ENCODE data around the gene NRROS.
"Not testable (repeated sequence)": the region's sequence is repeated elsewhere in the genome, so short reads cannot be mapped to it uniquely, and the experiment has no call there.

The NRROS gene

DNA sequence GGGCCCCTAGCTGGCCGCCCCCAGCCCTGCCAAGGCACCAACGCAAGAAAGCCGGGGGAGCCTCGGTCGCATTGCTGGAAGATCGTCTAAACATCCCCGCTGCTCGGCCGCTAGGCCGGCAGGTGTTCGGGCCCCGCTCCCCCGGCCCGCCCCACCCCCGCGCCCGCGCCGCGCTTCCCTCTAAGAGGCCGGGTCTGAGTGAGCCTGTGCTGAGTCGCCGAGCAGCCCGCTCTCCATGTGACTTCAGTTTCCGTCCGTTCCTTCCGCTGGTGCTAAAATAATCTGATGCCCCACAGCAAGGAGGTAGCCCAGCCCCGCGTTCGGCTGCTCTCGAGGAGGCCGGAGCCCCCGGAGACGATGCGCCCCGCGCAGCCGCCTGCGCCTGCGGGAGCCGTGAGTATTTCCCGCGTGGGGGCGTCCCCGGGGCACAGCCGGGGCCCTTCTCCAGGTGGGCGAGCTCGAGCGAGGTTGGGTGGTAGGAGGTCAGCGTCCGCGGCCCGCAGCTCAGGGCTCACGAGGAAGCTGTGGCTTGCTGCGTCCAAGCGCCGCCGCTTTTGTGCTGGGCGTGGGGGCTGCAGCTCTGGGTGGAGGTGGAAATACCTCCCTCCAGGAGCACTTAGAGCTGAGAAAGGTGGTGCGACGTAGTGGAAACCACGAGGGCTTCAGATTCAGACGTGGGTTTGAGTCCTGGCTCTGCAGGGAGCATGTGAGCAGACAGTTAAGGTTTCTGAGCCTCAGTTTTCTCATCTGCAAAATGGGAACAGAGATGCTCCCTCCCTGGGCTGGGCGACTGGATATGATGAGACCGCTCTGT lies at the start of gene NRROS:
TSS of gene NRROS (plus strand) at position 212 of the 814 bp plus-strand sequence. CDS start 14,846 bp downstream, outside the sequence.
- DNase-seq (ENCODE audit: low read depth), result peak; percentile 46

GRCh38 chr3:196590279-196590678 lies 49.2 kb upstream of the NRROS start:
- no peak for DNase-seq (ENCODE audit: low read depth)

- no peak for DNase-seq (ENCODE audit: low read depth)
Measured at GRCh38 chr3:196596355-196596754, 43.1 kb upstream of the NRROS start.

DNA sequence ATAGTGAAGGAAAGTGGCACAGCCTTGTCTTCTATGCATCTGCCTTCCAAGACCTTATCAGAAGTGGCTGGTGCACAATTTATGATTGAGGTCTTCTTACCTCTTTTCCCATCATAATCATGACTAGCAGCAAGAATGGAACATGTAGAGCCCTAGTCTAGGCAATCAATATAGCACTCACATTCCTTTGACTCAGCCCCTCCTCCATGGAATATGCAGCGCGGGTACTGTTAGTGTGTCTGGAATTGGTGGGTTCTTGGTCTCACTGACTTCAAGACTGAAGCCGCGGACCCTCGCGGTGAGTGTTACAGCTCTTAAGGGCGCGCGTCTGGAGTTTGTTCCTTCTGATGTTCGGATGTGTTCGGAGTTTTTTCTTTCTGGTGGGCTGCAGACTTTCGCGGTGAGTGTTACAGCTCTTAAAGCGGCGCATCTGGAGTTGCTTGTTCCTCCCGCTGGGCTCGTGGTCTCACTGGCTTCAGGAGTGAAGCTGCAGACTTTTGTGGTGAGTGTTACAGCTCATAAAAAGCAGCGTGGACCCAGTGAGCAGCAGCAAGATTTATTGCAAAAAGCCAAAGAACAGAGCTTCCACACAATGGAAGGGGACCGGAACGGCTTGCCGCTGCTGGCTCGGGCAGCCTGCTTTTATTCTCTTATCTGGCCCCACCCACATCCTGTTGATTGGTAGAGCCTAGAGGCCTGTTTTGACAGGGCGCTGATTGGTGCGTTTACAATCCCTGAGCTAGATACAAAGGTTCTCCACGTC lies 41.3 kb upstream of the NRROS start:
- DNase-seq (ENCODE audit: low read depth), result not testable (repeated sequence)

DNA sequence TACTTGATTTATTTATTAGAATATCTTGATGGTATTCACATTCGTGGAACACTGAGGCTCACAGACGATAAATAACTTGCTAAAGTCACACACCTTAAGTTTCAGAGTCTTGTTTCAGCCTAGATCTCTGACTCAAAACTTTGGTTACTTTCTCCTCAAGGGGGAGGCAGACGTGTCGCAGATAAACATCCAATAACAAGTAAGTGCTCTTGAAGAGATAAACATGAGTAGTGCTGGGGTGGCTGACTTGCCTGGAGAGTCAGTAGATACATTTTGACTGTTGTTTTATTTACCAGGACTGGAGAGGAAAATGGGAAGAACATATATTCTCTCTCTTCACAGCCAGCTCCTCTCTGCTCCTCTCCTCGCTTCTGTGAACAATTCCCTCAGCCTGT lies 39.8 kb upstream of the NRROS start:
- no peak for DNase-seq (ENCODE audit: low read depth)

DNA sequence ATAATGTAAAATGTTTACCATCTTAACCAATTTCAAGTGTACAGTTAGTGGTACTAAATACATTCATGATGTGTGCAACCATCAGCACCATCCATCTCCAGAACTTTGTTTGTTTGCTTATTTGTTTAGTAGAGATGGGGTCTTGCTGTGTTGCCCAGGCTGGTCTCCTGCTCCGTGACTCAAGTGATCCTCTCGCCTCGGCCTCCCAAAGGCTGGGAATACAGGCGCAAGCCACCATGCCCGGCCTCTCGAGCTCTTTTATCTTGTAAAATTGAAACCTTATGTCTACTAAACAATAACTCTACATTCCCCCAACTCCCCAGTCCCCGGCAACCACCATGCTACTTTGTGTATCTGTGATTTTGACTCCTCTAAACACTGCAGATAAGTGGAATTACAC lies 39.1 kb upstream of the NRROS start:
- no peak for DNase-seq (ENCODE audit: low read depth)

GRCh38 chr3:196602673-196603072 lies 36.8 kb upstream of the NRROS start:
- DNase-seq (ENCODE audit: low read depth), result no peak

- no peak for DNase-seq (ENCODE audit: low read depth)
Measured at GRCh38 chr3:196603683-196604082, 35.8 kb upstream of the NRROS start.

DNA sequence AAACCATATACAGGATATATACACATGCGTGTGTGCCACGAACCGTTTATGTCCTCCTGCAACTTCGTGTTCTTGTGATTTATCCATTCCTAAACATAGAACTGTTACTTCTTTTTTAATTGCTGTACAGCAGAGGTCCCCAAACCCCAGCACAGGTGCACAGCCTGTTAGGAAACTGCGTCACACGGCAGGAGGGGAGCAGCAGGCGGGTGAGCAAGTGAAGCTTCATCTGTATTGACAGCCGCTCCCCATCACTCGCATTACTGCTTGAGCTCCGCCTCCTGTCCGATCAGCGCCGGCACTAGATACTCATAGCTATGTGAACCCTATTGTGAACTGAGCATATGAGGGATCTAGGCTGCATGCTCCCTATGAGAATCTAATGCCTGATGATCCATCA lies 34.9 kb upstream of the NRROS start:
- no peak for DNase-seq (ENCODE audit: low read depth)

DNA sequence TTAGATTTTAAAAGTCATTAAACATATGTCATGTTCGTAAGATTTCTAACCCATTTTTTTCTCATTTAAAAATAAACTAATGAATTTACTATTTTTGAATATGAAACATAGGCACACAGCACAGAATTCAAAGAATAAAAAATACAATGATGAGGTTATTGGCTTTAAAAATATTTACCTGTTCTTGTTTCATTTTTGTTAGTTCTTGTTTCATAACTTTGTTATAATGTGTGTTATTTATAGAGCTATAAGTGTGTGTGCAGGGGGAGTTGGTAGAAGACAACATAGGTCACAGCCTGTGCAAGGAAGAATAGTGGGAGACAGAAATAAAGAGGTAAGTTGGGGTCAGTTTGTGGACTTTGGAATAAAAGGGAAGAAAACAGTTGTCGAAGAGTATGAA lies 30.8 kb upstream of the NRROS start:
- DNase-seq (ENCODE audit: low read depth), result no peak

GRCh38 chr3:196609343-196609775 lies 30.1 kb upstream of the NRROS start:
- peak; percentile 86 for DNase-seq (ENCODE audit: low read depth)

DNA sequence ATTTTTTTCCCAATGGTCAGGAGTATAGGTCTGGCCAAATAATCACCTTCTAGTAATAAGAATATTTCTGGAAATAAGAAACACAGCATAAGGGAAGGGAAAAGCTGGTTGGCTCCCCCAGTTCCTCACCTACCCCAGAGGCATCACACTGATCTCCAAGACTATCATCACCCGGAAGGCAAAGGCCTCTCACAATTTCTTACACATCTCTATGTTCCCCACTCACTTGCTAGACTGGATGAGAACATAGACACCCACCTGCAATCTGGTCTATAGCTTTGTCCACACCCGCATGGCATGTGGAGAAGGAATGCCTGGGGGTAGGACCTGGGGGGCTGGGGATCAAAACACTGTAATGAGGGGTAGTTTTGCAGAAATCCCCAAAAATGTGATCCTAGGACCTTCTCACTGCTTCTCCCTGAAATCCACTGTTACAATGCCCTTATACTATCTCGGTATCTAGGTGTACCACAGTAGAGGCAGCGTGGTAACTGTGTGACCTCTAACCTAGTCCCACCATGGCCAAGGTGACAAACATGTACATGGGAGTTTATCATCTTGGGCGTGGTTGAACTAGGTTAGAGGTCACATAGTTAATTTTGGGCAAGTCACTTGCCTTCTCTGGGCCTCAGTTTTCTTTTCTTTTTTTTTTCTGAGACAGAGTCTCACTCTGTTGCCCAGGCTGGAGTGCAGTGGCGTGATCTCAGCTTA lies 29.5 kb upstream of the NRROS start:
- no peak for DNase-seq (ENCODE audit: low read depth)

DNA sequence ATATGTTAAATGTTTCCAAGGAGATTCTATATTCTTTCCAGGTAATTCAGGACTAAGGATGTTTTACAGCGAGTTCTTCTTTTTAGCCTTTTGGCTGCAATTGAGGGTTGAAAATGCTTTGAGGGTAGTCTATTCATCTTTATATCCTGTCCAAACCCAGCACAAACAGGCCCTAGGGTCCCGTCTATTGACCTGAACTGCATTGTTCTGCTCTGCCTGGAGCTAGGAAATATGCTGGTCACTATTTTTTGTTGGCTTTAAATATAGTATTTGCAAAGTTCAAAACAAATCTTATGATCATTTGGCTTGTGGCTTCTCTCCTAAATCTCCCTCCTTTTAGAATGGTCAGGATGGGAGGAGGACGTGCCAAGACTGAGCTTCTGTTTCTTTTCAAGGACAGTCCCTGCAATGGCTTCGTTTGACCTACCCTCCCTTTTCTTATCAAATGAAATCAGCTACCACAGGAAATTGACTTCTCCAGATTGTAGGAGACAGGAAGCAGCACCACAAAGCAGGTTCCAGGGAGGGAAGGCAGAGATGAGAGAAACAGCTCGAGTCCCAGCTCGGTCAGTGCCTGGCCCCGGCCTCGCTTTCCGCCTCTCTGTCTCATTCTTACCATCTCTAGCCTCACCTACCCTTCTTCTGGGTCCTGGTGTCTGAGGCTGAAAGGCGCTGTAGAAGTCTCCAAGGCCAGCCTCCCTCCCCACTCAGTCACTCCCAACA lies 27.6 kb upstream of the NRROS start:
- no peak for DNase-seq (ENCODE audit: low read depth)

GRCh38 chr3:196615234-196615633 lies 24.3 kb upstream of the NRROS start:
- DNase-seq (ENCODE audit: low read depth), result not testable (repeated sequence)

DNA sequence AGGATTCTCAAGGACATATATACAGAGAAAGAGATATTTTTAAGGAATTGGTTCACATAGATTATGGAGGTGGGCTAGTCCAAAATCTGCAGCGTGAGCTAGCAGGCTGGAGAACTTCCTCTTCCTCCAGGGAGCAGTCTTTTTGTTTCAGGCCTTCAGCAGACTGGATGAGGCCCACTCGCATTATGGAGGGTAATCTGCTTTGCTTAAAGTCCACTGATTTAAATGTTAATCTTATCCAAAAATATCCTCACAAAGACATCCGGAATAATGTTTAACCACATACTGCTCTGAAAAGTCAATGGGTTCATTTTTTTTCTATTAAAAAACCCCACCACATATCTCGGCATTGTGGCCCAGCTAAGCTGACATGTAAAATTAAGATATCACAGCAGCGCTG lies 22.2 kb upstream of the NRROS start:
- no peak for DNase-seq (ENCODE audit: low read depth)

DNA sequence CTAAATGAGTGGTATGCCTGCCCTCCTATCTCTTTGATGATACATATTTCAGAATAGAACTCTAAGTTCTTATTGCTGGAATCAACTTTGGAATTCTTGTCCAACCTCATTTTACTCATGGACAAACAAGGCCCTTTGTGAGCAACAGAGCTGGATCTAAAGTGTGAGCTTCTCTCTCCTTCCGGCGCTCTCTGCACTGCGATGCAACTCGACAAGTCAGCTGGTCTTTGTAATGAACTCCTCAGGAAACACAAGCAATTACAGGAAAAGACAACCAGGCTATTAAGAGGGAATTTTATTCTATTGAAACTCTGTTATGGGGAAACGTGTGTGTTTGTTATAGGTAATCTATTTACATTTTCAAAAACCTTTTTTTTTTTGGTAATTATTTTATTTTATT lies 20.3 kb upstream of the NRROS start:
- DNase-seq (ENCODE audit: low read depth), result no peak

DNA sequence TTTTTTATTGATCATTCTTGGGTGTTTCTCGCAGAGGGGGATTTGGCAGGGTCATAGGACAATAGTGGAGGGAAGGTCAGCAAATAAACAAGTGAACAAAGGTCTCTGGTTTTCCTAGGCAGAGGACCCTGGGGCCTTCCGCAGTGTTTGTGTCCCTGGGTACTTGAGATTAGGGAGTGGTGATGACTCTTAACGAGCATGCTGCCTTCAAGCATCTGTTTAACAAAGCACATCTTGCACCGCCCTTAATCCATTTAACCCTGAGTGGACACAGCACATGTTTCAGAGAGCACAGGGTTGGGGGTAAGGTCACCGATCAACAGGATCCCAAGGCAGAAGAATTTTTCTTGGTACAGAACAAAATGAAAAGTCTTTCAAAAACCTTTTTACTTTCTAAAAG lies 19.9 kb upstream of the NRROS start:
- DNase-seq (ENCODE audit: low read depth), result not testable (repeated sequence)

DNA sequence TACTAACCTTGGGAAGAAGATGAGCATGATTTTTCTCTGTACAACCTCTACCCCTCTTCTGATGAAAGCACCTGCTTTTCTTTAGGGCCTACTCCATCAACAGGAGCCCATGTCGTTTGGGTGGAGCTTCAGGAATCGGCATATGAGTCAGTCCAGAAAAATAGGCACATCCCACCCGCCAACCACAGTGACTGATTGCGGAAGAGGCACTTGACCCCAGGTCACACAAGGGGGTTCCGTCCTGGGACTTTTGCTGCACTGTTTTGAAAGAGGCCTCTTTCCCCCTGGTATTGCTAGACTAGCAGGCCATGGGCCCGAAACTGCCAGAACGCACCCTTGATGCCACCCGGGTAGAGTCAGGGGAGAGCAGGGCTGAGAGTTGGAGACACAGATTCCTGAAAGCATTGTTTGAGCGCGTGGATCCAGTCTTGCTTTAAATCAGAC lies 19.3 kb upstream of the NRROS start:
- no peak for DNase-seq (ENCODE audit: low read depth)

DNA sequence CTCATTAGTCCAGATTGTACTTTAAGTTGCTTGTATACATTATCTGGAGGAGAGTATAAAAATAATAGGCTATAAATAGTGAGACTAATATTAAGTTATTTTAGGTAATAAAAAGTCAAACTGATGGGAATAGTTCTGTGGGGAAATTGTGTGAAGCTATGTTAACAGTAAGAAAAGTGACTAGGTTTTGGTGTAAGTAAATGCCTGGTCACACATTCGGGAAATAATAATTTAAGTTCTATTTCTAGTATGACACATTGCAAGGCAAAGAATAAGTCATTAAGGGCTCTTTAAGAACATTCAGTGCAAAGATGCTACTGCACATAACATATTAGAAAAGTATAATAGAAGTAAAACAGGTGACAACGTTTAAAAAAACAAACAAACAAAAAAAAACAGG lies 18.8 kb upstream of the NRROS start:
- DNase-seq (ENCODE audit: low read depth), result no peak

GRCh38 chr3:196621611-196622010 lies 17.9 kb upstream of the NRROS start:
- DNase-seq (ENCODE audit: low read depth), result no peak

GRCh38 chr3:196624067-196624790 lies 15.3 kb upstream of the NRROS start:
- DNase-seq (ENCODE audit: low read depth), result no peak
